GM12891 (cell line): ENCODE results near the gene KRT4.

Experiments used
- DNase-seq: peaks from one replicate; pipeline ENCODE4 v3.0.0; 2011; ENCODE audit warnings: low spot score; ENCODE audit not compliant: insufficient read length
- FAIRE-seq: peaks from 2 replicates; lab custom pipeline; 2011; peaks lifted over from hg19 to GRCh38; lab: Jason Lieb, UNC
- PAX5 ChIP-seq: IDR thresholded peaks from 2 replicates; pipeline ENCODE4 v1.6.1; 2011; ENCODE audit warnings: low read length, moderate library complexity, mild to moderate bottlenecking; ENCODE audit not compliant: insufficient read depth, severe bottlenecking
- POLR2A ChIP-seq: IDR thresholded peaks from 2 replicates; pipeline ENCODE4 v1.6.1; 2011; ENCODE audit warnings: low read depth, low read length, control low read depth
- POLR2AphosphoS5 ChIP-seq: IDR thresholded peaks from 2 replicates; pipeline ENCODE4 v1.6.1; 2011; ENCODE audit warnings: low read depth, low read length, control low read depth
- POU2F2 ChIP-seq: IDR thresholded peaks from 2 replicates; pipeline ENCODE4 v1.6.1; 2011; ENCODE audit warnings: low read depth, mild to moderate bottlenecking, control low read depth, low read length, moderate library complexity
- SPI1 ChIP-seq: IDR thresholded peaks from 2 replicates; pipeline ENCODE4 v1.6.1; 2011; ENCODE audit warnings: low read depth, low read length, control low read depth
- TAF1 ChIP-seq: IDR thresholded peaks from 2 replicates; pipeline ENCODE4 v1.6.1; 2011; ENCODE audit warnings: low read depth, low read length, control low read depth

The KRT4 gene

DNA sequence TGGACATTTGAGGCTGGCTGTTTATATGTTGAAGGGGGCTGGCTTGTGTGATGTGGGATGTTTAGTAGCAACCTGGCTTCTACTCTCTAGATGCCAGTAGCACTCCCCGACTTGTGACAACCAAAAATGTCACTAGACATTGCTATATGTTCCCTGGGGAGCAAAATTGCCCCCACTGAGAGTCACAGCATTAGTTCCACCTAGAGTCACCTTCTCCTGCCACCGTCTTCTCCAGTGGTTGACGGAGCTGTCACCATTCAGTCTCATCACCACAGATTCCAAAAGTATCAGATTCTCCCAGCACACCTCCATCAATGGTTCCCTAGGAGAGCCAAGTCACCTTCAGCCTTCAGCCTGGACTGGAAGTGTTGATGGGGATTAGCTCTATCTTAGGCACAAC, 29.0 kb downstream of the KRT4 start:
- DNase-seq, result no peak
- TF ChIP-seq POU2F2 (no peak), POLR2AphosphoS5 (no peak), TAF1 (no peak), SPI1 (no peak), POLR2A (no peak), PAX5 (no peak)
- no peak for FAIRE-seq

DNA sequence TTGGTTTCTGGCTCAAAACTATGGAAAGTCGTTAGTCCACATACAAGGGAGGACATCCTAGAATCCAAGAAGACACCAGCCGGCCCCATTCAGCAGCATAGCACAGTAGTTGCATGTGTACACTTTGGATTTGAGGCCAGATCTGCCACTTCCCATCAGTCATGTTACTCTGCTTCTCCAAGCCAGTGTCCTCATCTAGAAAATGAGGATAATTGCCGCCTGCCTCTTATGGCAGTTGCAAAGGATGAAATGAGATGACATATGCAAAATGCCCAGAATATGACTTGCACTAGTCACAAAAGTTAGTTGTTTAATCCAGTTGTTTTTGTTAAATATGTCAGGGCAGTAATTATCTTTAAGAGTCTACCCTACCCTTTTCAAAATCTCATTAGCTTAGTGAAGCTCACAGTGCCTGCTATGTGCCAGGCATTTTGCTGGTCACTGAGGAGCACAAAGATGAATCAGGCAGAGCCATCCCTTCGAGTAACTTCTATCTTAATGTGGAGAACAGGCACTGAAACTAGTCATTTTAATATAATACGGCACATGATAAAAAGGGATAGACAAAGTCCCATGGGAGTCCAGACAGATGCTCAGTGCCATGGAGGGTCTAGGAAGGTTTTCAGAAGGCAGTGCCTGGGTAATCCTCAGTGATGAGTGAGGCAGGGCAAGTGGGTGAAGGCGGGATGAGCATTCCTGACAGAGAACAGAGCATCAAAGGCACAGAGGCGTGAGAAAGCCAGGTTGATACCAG, 30.2 kb downstream of the KRT4 start:
- TF ChIP-seq POU2F2, result no peak
- no peak for TF ChIP-seq TAF1
- TF ChIP-seq SPI1, result no peak
- no peak for TF ChIP-seq PAX5
- no peak for FAIRE-seq
- DNase-seq, result no peak

DNA sequence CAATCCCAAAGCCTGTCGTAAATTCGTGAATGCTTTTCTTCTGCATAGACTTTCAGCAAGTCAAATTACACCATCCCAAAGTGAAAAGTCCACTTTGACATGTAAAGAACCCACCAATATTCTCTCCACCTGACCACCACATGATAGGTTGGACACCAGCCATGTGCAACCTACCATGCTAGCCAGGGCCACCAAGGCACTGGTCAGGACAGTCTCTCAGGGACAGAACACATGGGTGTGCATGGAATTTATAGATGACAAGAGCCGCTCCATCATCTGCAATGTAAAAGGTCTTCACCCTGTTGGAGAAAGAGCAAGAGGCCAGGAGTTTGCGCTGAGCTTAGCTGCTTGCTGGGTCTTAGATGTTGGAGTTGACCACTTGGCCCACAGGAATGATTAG, 31.4 kb downstream of the KRT4 start:
- FAIRE-seq, result no peak
- TF ChIP-seq TAF1 (no peak), POLR2AphosphoS5 (no peak), PAX5 (no peak), POU2F2 (no peak), SPI1 (no peak), POLR2A (no peak)
- no peak for DNase-seq

DNA sequence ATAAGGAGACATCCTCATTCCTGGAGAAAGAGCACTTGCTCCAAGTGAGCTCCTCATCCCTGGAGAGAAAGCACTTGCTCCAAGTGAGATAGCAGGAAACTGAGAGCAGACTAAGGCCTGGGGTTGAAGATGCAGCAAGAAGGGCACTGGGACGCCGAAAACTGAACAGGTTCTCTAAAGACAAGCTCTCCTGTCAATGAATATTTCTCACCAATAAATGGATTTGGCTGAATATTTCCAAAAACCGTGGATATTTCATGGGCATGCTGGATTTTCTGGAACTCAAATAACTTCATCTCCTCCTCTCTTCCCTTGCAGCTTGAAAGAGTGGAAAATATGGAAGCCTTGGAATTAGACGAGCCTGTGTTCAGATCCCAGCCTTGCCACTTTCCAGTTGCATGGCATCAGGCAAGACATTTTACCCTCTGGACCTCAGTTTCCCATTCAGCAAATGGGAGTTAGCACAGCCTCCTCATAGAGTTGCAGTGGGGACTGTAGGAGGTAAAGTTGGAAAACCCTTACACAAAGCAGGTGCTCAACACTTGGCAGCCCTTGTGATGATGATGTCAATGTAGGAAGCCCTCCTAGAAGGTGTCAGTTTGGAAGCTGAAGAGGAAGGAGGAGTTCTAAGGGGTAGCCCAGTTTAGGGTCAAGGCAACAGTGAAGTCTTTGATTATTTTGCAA, 32.4 kb downstream of the KRT4 start:
- FAIRE-seq, result no peak
- no peak for DNase-seq
- TF ChIP-seq POLR2AphosphoS5 (no peak), POU2F2 (no peak), TAF1 (no peak), POLR2A (no peak)

DNA sequence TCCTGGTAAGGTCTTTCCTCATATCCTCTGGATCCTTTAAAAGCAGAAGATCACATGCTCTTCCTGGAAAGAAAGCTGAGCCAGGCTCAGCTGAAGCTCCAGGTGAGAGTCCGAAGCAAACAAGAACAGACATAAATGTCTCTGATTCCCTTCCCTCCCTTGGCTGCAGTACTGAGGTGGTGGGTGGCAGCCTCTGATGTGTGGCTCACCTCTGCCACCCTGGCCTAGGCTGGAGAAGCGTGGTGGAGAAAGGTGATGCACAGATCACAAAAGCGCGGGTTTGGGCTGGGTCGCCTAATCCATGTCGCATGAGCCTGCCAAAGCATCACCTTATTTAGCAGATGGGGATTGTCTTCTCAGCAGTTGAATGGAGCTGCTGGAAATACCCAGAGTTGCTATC, 34.0 kb downstream of the KRT4 start:
- no peak for FAIRE-seq

DNA sequence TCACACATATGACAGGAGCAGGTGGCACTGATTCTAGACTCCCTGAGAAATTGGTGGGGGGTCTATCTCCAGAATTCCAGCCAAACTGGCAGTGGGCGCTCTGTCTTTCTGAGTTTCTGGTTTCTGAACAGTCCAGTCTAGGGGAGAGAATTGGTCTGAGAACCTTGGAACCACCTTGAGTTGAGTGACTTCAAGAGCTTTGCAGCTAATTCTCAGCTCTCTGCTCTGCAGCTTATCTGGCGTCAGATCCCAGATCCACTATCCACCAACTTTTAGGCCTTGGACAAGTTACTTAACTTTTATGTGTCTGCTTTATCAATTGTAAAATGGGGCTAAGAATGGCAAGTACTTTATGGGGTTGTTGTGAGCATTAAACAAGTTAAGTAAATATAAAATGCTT, 35.1 kb downstream of the KRT4 start:
- no peak for TF ChIP-seq POLR2AphosphoS5
- no peak for TF ChIP-seq TAF1
- no peak for TF ChIP-seq SPI1
- TF ChIP-seq POLR2A, result no peak
- FAIRE-seq, result no peak
- DNase-seq, result no peak

More for the DNA sequence above, 34.0 kb downstream of the KRT4 start:
- DNase-seq, result no peak
- TF ChIP-seq TAF1 (no peak), POU2F2 (no peak), SPI1 (no peak), POLR2AphosphoS5 (no peak), POLR2A (no peak), PAX5 (no peak)

DNA sequence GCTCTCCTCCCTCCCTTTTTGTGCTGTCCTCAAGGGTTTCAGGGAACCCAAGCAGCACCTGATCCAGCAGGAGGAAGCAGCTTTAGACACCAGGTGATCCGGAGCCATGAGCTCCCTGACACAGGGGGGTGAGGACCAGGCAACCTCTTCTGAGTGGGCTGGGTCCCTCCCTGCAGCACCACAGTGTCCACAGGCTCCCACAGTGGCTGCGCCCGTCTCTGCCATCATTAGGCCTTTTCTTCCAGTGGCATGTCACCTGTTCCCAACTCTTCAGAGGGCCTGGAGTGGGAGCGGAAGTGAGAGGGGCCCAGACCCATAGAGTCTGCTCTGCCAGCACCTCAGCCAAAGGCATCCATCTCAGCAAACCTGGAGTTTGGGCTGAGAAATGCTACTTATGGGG, 36.4 kb downstream of the KRT4 start:
- no peak for TF ChIP-seq POLR2AphosphoS5
- no peak for TF ChIP-seq POU2F2
- TF ChIP-seq POLR2A, result no peak
- TF ChIP-seq TAF1, result no peak
- TF ChIP-seq PAX5, result no peak
- no peak for TF ChIP-seq SPI1
- FAIRE-seq (no peak), DNase-seq (no peak)

DNA sequence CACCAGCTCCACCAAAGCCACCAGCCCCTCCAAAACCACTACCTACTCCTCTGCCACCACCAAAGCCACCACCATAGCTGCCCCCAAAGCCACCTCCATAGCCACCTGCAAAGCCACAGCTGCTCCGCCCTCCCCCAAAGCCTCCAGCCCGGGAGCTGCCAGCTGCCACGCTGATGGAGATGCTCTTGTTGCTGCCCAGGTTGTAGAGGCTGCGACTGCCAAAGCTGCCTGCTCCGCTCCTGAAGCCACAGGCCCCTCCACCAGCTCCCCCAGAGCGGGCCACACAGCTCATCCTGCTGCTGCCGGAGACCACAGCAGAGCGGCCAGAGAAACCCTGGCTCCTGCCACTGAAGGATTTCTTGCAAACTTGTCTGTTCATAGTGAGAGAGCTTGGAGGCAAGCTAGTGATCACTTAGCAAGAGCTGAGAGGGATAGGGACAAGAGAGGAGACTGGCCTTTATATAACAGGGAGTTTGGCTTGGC, 37.0 kb downstream of the KRT4 start, which contains the start of gene KRT76:
Gene KRT76 (minus strand): TSS at position 433 of the 483 bp plus-strand sequence. CDS start 54 bp downstream, at position 379.
- no peak for FAIRE-seq
- no peak for TF ChIP-seq PAX5
- TF ChIP-seq POU2F2, result no peak
- TF ChIP-seq POLR2A, result no peak
- TF ChIP-seq SPI1, result no peak
- TF ChIP-seq TAF1, result no peak
- TF ChIP-seq POLR2AphosphoS5, result no peak
- no peak for DNase-seq

DNA sequence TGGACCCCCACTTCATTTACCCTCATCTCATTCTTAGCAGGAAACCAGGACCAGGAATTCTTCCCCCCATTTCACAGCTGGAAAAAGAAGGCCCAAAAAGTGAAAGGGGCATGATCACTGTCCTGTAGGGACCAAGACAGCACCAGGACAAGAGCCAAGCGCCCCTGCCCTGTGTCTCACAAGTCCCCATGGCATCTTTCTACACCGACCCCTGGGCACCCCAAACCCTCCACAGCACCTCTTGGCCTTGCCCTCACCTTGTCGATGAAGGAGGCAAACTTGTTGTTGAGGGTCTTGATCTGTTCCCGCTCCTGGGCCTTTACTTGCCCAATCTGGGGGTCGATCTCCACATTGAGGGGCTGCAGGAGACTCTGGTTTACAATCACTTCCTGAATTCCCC, 37.5 kb downstream of the KRT4 start:
- DNase-seq (no peak), FAIRE-seq (no peak)
- TF ChIP-seq POLR2A (no peak), SPI1 (no peak), TAF1 (no peak), POLR2AphosphoS5 (no peak), PAX5 (no peak), POU2F2 (no peak)

DNA sequence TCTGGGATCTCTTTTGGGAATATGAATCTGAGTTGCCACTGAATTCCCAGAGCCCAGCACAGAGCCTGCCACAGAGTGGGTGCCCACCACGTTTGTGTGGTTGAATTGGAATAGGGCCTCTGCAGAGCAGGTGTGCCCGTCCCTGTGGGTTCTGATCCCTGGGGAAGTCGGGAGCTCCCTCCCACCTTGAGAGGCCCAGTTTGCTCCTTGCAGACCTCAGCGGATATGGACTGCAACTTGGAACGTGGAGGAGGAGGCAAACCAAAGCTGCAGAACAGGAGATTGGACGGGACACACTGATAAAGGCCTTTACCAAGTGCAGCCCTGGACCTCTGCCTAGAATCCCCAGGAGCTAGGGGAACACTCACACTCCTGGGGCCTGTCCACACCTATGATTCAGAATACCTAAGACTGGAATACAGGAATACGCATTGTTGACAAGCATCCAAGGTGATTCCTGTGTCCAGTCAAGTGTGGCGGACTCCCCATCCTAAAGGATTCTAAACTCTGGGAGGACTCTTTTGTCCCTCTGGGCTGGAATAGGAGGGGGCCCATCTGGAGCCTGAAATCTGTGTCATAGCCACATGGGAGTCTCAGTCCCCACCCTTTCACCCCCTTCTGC, 39.2 kb downstream of the KRT4 start:
- no peak for TF ChIP-seq PAX5
- no peak for TF ChIP-seq POLR2AphosphoS5
- TF ChIP-seq POU2F2, result no peak
- no peak for TF ChIP-seq TAF1
- TF ChIP-seq POLR2A, result no peak
- no peak for FAIRE-seq
- DNase-seq, result no peak

DNA sequence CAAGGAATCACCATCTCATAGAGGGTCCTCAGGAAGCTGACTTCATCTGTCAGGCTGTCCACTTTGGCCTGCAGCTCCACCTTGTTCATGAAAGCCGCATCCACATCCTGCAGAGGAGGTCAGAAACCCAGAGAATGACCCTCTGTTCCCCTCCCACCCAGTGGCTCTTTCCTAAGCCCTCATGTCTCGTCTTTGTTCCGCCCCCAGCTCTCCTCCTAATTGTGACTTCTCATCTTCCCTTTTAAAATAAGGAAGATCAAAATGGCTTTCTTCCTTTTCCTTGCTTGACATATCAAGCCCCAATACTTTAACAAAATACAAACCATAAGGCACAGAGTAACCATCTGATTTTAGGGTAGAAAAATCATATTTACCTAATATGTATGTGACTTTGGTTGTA, 41.1 kb downstream of the KRT4 start:
- FAIRE-seq, result no peak
- DNase-seq, result no peak
- TF ChIP-seq TAF1 (no peak), SPI1 (no peak), POU2F2 (no peak), POLR2A (no peak)
